ENCODE measurements around the gene SLC35E3. TPM values are rescaled to one million over a fixed set of nuclear protein-coding genes. Genes with fewer than 3 reads are reported as not detected.
"Not testable (repeated sequence)": the region's sequence is repeated elsewhere in the genome, so short reads cannot be mapped to it uniquely, and the experiment has no call there.

SLC35E3 gene
- total RNA-seq, 1 experiment from 2014 or later = 25.0 TPM

GRCh38 chr12:68806488-68807237 lies 60.7 kb downstream of the SLC35E3 start:
- peak overlapping the region; percentile 98 for H3K27ac Mint-ChIP-seq (ENCODE audit: unreplicated experiment)

DNA sequence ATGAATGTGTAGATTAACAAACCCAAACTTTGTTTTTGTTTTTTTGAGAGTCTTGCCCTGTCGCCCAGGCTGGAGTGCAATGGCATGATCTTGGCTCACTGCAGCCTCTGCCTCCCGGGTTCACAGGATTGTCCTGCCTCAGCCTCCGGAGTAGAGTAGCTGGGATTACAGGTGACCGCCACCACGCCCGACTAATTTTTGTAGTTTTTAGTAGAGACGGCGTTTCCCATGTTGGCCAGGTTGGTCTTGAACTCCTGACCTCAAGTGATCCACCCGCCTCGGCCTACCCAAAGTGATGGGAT lies 61.2 kb downstream of the SLC35E3 start:
- CTCF ChIA-PET = interaction anchor here (0.6 to 2.3 kb wide), 5 partner anchors 20 to 946 kb away, joined by 3 to 23 read pairs (median 5); partner anchors contain the start of gene SLC35E3
- H3K4me3 ChIP-seq (ENCODE audit: low read depth, low read length) = peak overlapping the region; percentile 100
- Mint-ChIP-seq H3K4me3 (ENCODE audit: unreplicated experiment) (peak overlapping the region; percentile 92), H3K27ac (ENCODE audit: unreplicated experiment) (peak overlapping the region; percentile 98), H3K36me3 (ENCODE audit: insufficient read depth, unreplicated experiment) (peaks cover 45% of the 10 kb centered on the region), H3K4me1 (ENCODE audit: low read depth, unreplicated experiment) (peaks cover 22% of the 10 kb centered on the region)
- intact Hi-C loops (cut with micrococcal nuclease; ENCODE audit: unreplicated experiment); H3K27me3 ChIP-seq (replicated peaks; ENCODE audit: control insufficient read depth, insufficient read depth, low read length); H3K9me3 ChIP-seq; DNase-seq; BruUV-seq (replicated peaks); H3K9me3 Mint-ChIP-seq (ENCODE audit: unreplicated experiment); H3K36me3 ChIP-seq (ENCODE audit: control insufficient read depth, insufficient read depth, low read length); H3K27me3 Mint-ChIP-seq (ENCODE audit: insufficient read depth, unreplicated experiment): not testable (repeated sequence)
- POLR2A ChIA-PET = interaction anchor here (1.6 to 2.2 kb wide), 2 partner anchors 20 to 61 kb away, joined by 8 to 9 read pairs; partner anchors contain the start of gene SLC35E3
- H3K4me1 ChIP-seq = peaks cover 16% of the 10 kb centered on the region

More at GRCh38 chr12:68806488-68807237, 60.7 kb downstream of the SLC35E3 start:
- H3K4me1 Mint-ChIP-seq (ENCODE audit: low read depth, unreplicated experiment) = peaks cover 22% of the 10 kb centered on the region
- TF ChIP-seq, protein P1, sequence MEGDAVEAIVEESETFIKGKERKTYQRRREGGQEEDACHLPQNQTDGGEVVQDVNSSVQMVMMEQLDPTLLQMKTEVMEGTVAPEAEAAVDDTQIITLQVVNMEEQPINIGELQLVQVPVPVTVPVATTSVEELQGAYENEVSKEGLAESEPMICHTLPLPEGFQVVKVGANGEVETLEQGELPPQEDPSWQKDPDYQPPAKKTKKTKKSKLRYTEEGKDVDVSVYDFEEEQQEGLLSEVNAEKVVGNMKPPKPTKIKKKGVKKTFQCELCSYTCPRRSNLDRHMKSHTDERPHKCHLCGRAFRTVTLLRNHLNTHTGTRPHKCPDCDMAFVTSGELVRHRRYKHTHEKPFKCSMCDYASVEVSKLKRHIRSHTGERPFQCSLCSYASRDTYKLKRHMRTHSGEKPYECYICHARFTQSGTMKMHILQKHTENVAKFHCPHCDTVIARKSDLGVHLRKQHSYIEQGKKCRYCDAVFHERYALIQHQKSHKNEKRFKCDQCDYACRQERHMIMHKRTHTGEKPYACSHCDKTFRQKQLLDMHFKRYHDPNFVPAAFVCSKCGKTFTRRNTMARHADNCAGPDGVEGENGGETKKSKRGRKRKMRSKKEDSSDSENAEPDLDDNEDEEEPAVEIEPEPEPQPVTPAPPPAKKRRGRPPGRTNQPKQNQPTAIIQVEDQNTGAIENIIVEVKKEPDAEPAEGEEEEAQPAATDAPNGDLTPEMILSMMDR (IDR thresholded peaks at IDR 0.05; ENCODE audit: insufficient read depth in 1 of 2, low read depth in 1 of 2, low read length in 1 of 2, severe bottlenecking in 1 of 2, unreplicated experiment in 1 of 2) = no peak
- Histone ChIP-seq H3K27me3 (replicated peaks; ENCODE audit: control insufficient read depth, insufficient read depth, low read length) (no peaks in the 10 kb centered on the region), H3K9me3 (no peaks in the 10 kb centered on the region), H3K4me1 (peaks cover 16% of the 10 kb centered on the region), H3K4me3 (ENCODE audit: low read depth, low read length) (peak overlapping the region; percentile 100), H3K36me3 (ENCODE audit: control insufficient read depth, insufficient read depth, low read length) (no peaks in the 10 kb centered on the region)
- CTCF ChIA-PET = interaction anchor here (0.9 to 2.3 kb wide), 2 partner anchors 19 to 23 kb away, joined by 3 to 23 read pairs; no protein-coding TSS in a partner anchor
- H3K4me3 Mint-ChIP-seq (ENCODE audit: unreplicated experiment) = peak overlapping the region; percentile 92
- DNase-seq = no peak
- intact Hi-C loops (cut with micrococcal nuclease; ENCODE audit: unreplicated experiment) = no loop called here
- H3K36me3 Mint-ChIP-seq (ENCODE audit: insufficient read depth, unreplicated experiment) = peaks cover 41% of the 10 kb centered on the region
- no TSS peak for BruUV-seq (replicated peaks)
- no peaks in the 10 kb centered on the region for H3K27me3 Mint-ChIP-seq (ENCODE audit: insufficient read depth, unreplicated experiment)
- no peaks in the 10 kb centered on the region for H3K9me3 Mint-ChIP-seq (ENCODE audit: unreplicated experiment)
- POLR2A ChIA-PET = interaction anchor here (1.6 to 2.2 kb wide), 2 partner anchors 19 to 60 kb away, joined by 8 to 9 read pairs; partner anchors contain the start of gene SLC35E3

GRCh38 chr12:68807576-68808387 lies 61.8 kb downstream of the SLC35E3 start, which contains the start of gene MDM2:
Gene MDM2, plus strand, starts transcription at chr12:68808177. Its CDS starts 301 bp downstream, at chr12:68808478.
- Mint-ChIP-seq H3K27me3 (ENCODE audit: insufficient read depth, unreplicated experiment) (no peaks in the 10 kb centered on the region), H3K27ac (ENCODE audit: unreplicated experiment) (peak within 1 kb of the TSS; percentile 98), H3K9me3 (ENCODE audit: unreplicated experiment) (no peaks in the 10 kb centered on the region), H3K4me3 (ENCODE audit: unreplicated experiment) (peak within 1 kb of the TSS; percentile 92), H3K4me1 (ENCODE audit: low read depth, unreplicated experiment) (peaks cover 22% of the 10 kb centered on the region), H3K36me3 (ENCODE audit: insufficient read depth, unreplicated experiment) (peaks cover 51% of the 10 kb centered on the region)
- H3K4me3 ChIP-seq (ENCODE audit: low read depth, low read length) = peak within 1 kb of the TSS; percentile 100
- H3K27me3 ChIP-seq (replicated peaks; ENCODE audit: control insufficient read depth, insufficient read depth, low read length) = no peaks in the 10 kb centered on the region
- DNase-seq = peak; percentile 97
- CTCF ChIA-PET = interaction anchor here (0.6 to 2.3 kb wide), 8 partner anchors 20 to 947 kb away, joined by 3 to 23 read pairs (median 4); partner anchors contain the start of gene SLC35E3
- POLR2A ChIA-PET = interaction anchor here (0.7 to 2.2 kb wide), 5 partner anchors 15 to 525 kb away, joined by 4 to 9 read pairs (median 8); partner anchors contain the start of gene SLC35E3
- peaks cover 4% of the 10 kb centered on the region for H3K36me3 ChIP-seq (ENCODE audit: control insufficient read depth, insufficient read depth, low read length)
- no peaks in the 10 kb centered on the region for H3K9me3 ChIP-seq
- BruUV-seq (replicated peaks) = no TSS peak
- TF ChIP-seq, protein P1 (IDR thresholded peaks at IDR 0.05; ENCODE audit: insufficient read depth in 1 of 2, low read depth in 1 of 2, low read length in 1 of 2, severe bottlenecking in 1 of 2, unreplicated experiment in 1 of 2) = peak; percentile 60 to 66
- H3K4me1 ChIP-seq = peaks cover 16% of the 10 kb centered on the region
- intact Hi-C loops (cut with micrococcal nuclease; ENCODE audit: unreplicated experiment) = loop anchor here (1.0 kb wide), 2 partner anchors 20 to 61 kb away; partner anchors contain the start of gene SLC35E3

Measured in Caco-2 (cell line).